ENCODE data around the gene CTPS2.

The CTPS2 gene

GRCh38 chrX:16649858-16650257 lies 62.6 kb downstream of the CTPS2 start, which contains the start of gene S100G:
TSS of gene S100G (plus strand) at chrX:16650158. CDS start at chrX:16651007, 849 bp downstream.
- no peak for TF ChIP-seq CTCF (IDR thresholded peaks at IDR 0.05; ENCODE audit: low read depth, low read length, missing control alignments)
- no peak within 1 kb of the TSS for H3K4me3 ChIP-seq (ENCODE audit: low read depth, low read length)
- in situ Hi-C loops (cut with HindIII; ENCODE audit: low sequenced_read_pairs) = no loop called here
- DNase-seq (ENCODE audit: low read depth) = no peak

GRCh38 chrX:16646366-16647138 lies 65.9 kb downstream of the CTPS2 start:
- in situ Hi-C loops (cut with HindIII; ENCODE audit: low sequenced_read_pairs) = no loop called here
- H3K4me3 ChIP-seq (ENCODE audit: low read depth, low read length) = no peak overlapping the region
- TF ChIP-seq CTCF (IDR thresholded peaks at IDR 0.05; ENCODE audit: low read depth, low read length, missing control alignments) = no peak
- no peak for DNase-seq (ENCODE audit: low read depth)

GRCh38 chrX:16643176-16643575 lies 69.3 kb downstream of the CTPS2 start:
- in situ Hi-C loops (cut with HindIII; ENCODE audit: low sequenced_read_pairs) = no loop called here
- no peak for DNase-seq (ENCODE audit: low read depth)
- H3K4me3 ChIP-seq (ENCODE audit: low read depth, low read length) = no peak overlapping the region
- no peak for TF ChIP-seq CTCF (IDR thresholded peaks at IDR 0.05; ENCODE audit: low read depth, low read length, missing control alignments)

DNA sequence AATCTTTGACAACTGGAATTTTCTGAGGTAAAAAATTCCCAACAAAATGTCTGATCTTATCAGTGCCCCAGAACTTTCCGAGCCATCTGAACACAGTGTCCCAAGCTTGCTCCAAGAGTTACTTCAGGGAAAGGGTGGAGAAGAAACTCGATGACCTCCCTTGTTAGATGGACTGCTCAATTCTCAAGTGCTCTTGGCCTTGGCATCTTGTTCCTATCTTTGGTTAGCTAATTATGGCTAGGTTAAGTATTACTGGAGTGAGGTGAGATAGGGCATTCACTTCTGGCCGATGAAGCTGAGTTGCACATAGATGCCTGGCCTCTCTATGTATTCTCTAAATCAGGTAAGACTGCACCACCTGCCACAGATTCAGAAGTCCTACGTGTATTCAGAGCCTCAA lies 71.6 kb downstream of the CTPS2 start:
- no peak overlapping the region for H3K4me3 ChIP-seq (ENCODE audit: low read depth, low read length)
- in situ Hi-C loops (cut with HindIII; ENCODE audit: low sequenced_read_pairs) = no loop called here
- DNase-seq (ENCODE audit: low read depth) = no peak
- TF ChIP-seq CTCF (IDR thresholded peaks at IDR 0.05; ENCODE audit: low read depth, low read length, missing control alignments) = no peak

- in situ Hi-C loops (cut with HindIII; ENCODE audit: low sequenced_read_pairs) = no loop called here
- H3K4me3 ChIP-seq (ENCODE audit: low read depth, low read length) = no peak overlapping the region
- no peak for TF ChIP-seq CTCF (IDR thresholded peaks at IDR 0.05; ENCODE audit: low read depth, low read length, missing control alignments)
- no peak for DNase-seq (ENCODE audit: low read depth)
These were observed 72.5 kb downstream of the CTPS2 start for GRCh38 chrX:16639966-16640365.

GRCh38 chrX:16638533-16638932 lies 73.9 kb downstream of the CTPS2 start:
- TF ChIP-seq CTCF (IDR thresholded peaks at IDR 0.05; ENCODE audit: low read depth, low read length, missing control alignments) = no peak
- in situ Hi-C loops (cut with HindIII; ENCODE audit: low sequenced_read_pairs) = no loop called here
- no peak for DNase-seq (ENCODE audit: low read depth)
- no peak overlapping the region for H3K4me3 ChIP-seq (ENCODE audit: low read depth, low read length)
